MM.1S (cell line): Measurements from ENCODE around the gene LCMT1.

Experiments used
- DNase-seq: peaks from one replicate; pipeline ENCODE4 v3.0.0-alpha.2; 2015
- H2AFZ ChIP-seq: fragments of 300-600 bp; sonication (generic); 2 replicates; pipeline ENCODE4 v1.6.0; 2016; ENCODE audit warnings: antibody characterized with exemption, low read length
- H3F3A ChIP-seq: fragments of 300-600 bp; sonication (generic); 2 replicates; pipeline ENCODE4 v1.6.1; 2016; ENCODE audit warnings: mild to moderate bottlenecking, antibody characterized with exemption, low read length, moderate library complexity, mixed read lengths; ENCODE audit not compliant: insufficient read depth
- H3K27ac ChIP-seq: fragments of 300-600 bp; sonication (generic); 2 replicates; pipeline ENCODE4 v1.5.1; 2016; ENCODE audit warnings: mild to moderate bottlenecking, low read length
- H3K27me3 ChIP-seq: fragments of 300-600 bp; sonication (generic); replicated peaks from 2 replicates; pipeline ENCODE4 v1.6.0; 2016; ENCODE audit warnings: low read length; ENCODE audit not compliant: insufficient read depth
- H3K36me3 ChIP-seq: fragments of 300-600 bp; sonication (generic); replicated peaks from 2 replicates; pipeline ENCODE4 v1.6.1; 2016; ENCODE audit warnings: mild to moderate bottlenecking, low read length, mixed read lengths; ENCODE audit not compliant: insufficient read depth
- H3K4me1 ChIP-seq: fragments of 300-600 bp; sonication (generic); 2 replicates; pipeline ENCODE4 v1.6.1; 2016; ENCODE audit warnings: low read length, mixed read lengths
- H3K4me2 ChIP-seq: fragments of 300-600 bp; sonication (generic); 2 replicates; pipeline ENCODE4 v1.6.0; 2016; ENCODE audit warnings: low read depth, low read length
- H3K4me3 ChIP-seq: fragments of 300-600 bp; sonication (generic); 2 replicates; pipeline ENCODE4 v1.5.1; 2016; ENCODE audit warnings: low read length, mixed read lengths
- H3K79me2 ChIP-seq: fragments of 300-600 bp; sonication (generic); 2 replicates; pipeline ENCODE4 v1.6.1; 2016; ENCODE audit warnings: mixed run types, low read length, mixed read lengths
- H3K9ac ChIP-seq: fragments of 300-600 bp; sonication (generic); 2 replicates; pipeline ENCODE4 v1.6.1; 2016; ENCODE audit warnings: low read length, mixed read lengths
- H3K9me2 ChIP-seq: fragments of 300-600 bp; sonication (generic); replicated peaks from 2 replicates; pipeline ENCODE4 v1.6.1; 2016; ENCODE audit warnings: mild to moderate bottlenecking, low read length, mixed read lengths; ENCODE audit not compliant: insufficient read depth
- H3K9me3 ChIP-seq: fragments of 300-600 bp; sonication (generic); replicated peaks from 2 replicates; pipeline ENCODE4 v1.6.1; 2016; ENCODE audit warnings: mild to moderate bottlenecking, low read length, mixed read lengths; ENCODE audit not compliant: insufficient read depth
- H4K20me1 ChIP-seq: fragments of 300-600 bp; sonication (generic); 2 replicates; pipeline ENCODE4 v1.6.1; 2016; ENCODE audit warnings: mild to moderate bottlenecking, low read length, moderate library complexity, mixed read lengths; ENCODE audit not compliant: insufficient read depth
- CTCF ChIP-seq: fragments of 300-600 bp; sonication (generic); IDR thresholded peaks from 2 replicates; pipeline ENCODE4 v1.5.1; 2016; ENCODE audit warnings: antibody characterized with exemption, low read length, mixed read lengths
- EZH2 ChIP-seq: fragments of 300-600 bp; sonication (generic); optimal IDR thresholded peaks from 2 replicates; pipeline ENCODE3; 2017; ENCODE audit warnings: low read depth, mild to moderate bottlenecking, antibody characterized with exemption, low read length, mixed read lengths
- EZH2phosphoT487 ChIP-seq: fragments of 300-600 bp; sonication (generic); IDR thresholded peaks from 2 replicates; pipeline ENCODE4 v1.6.1; 2018; ENCODE audit warnings: antibody characterized with exemption, low read length

The LCMT1 gene

GRCh38 chr16:25083065-25083464, 28.5 kb upstream of the LCMT1 start:
- H3F3A ChIP-seq: no peaks in the 10 kb centered on the region
- H3K27me3 ChIP-seq: no peaks in the 10 kb centered on the region
- H3K9ac ChIP-seq: no peak overlapping the region
- no peak for DNase-seq
- H2AFZ ChIP-seq: no peak overlapping the region
- no peaks in the 10 kb centered on the region for H3K79me2 ChIP-seq
- H3K9me3 ChIP-seq: no peaks in the 10 kb centered on the region
- no peak overlapping the region for H3K4me3 ChIP-seq
- TF ChIP-seq CTCF (no peak), EZH2 (no peak), EZH2phosphoT487 (no peak)
- H3K36me3 ChIP-seq: no peaks in the 10 kb centered on the region
- no peaks in the 10 kb centered on the region for H4K20me1 ChIP-seq
- no peaks in the 10 kb centered on the region for H3K4me1 ChIP-seq
- H3K4me2 ChIP-seq: no peak overlapping the region
- no peak overlapping the region for H3K27ac ChIP-seq
- no peaks in the 10 kb centered on the region for H3K9me2 ChIP-seq

GRCh38 chr16:25083701-25084100, 27.8 kb upstream of the LCMT1 start:
- Histone ChIP-seq H3K36me3 (no peaks in the 10 kb centered on the region), H3K79me2 (no peaks in the 10 kb centered on the region), H3K9me3 (no peaks in the 10 kb centered on the region), H3K27me3 (no peaks in the 10 kb centered on the region), H3K4me1 (no peaks in the 10 kb centered on the region), H4K20me1 (no peaks in the 10 kb centered on the region), H3K4me2 (no peak overlapping the region), H3K9ac (no peak overlapping the region), H3K27ac (no peak overlapping the region), H3F3A (no peaks in the 10 kb centered on the region), H2AFZ (no peak overlapping the region), H3K9me2 (no peaks in the 10 kb centered on the region), H3K4me3 (no peak overlapping the region)
- TF ChIP-seq EZH2: no peak
- no peak for TF ChIP-seq EZH2phosphoT487
- no peak for TF ChIP-seq CTCF
- no peak for DNase-seq

GRCh38 chr16:25084797-25085196, 26.7 kb upstream of the LCMT1 start:
- H3K36me3 ChIP-seq: no peaks in the 10 kb centered on the region
- TF ChIP-seq CTCF: no peak
- TF ChIP-seq EZH2phosphoT487: no peak
- TF ChIP-seq EZH2: no peak
- H3K9ac ChIP-seq: no peak overlapping the region
- no peak overlapping the region for H3K27ac ChIP-seq
- no peaks in the 10 kb centered on the region for H3K9me2 ChIP-seq
- no peak overlapping the region for H3K4me2 ChIP-seq
- no peak for DNase-seq
- H3K79me2 ChIP-seq: no peaks in the 10 kb centered on the region
- H3K27me3 ChIP-seq: no peaks in the 10 kb centered on the region
- no peaks in the 10 kb centered on the region for H4K20me1 ChIP-seq
- no peaks in the 10 kb centered on the region for H3K4me1 ChIP-seq
- H3K9me3 ChIP-seq: no peaks in the 10 kb centered on the region
- H3F3A ChIP-seq: no peaks in the 10 kb centered on the region
- H2AFZ ChIP-seq: no peak overlapping the region
- no peak overlapping the region for H3K4me3 ChIP-seq
